ENCODE results near the gene PTCH2. TPM values are rescaled to one million over a fixed set of nuclear protein-coding genes. Genes with fewer than 3 reads are reported as not detected.

The PTCH2 gene
- total and polyA plus RNA-seq, 2 of the 13 experiments (the other 11 are each of a cell fraction or from before 2014, with no cell fraction given) = 0.60 to 1.5 TPM

DNA sequence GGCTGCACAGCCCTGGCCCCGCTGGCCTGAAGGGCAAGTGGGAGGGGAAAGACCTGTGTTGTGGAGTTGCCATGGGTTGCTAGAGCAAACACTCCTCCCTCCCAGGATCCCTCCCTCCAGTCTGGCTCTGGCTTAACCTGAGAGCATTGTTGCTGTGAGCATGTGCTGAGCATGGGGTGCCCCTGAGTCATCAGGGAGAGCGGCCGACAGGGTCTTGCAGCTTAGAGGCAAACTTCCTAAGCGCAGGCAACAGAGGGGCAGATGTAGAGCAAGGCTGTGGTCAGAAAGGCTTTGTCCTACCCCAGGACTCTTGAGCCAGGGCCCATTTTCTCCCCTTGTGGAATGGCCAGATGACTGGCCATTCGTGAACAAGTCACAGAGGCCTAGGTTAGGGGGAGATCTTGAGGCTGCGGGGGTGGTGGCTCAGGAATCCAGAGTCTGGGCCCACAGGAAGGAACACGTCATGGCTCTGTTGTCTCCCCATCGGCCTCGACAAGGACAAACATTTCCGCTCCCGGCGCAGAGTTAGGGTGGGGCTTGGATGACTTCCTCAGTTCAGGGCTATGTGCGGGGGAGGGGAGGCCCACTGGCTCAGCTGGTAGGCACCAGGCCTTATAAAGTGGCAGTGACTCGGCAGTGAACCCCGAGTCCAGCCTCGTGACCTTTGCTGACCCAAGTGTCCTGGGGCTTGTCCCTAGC is 35.5 kb downstream of the PTCH2 start (continued):
- TF ChIP-seq, protein P1, sequence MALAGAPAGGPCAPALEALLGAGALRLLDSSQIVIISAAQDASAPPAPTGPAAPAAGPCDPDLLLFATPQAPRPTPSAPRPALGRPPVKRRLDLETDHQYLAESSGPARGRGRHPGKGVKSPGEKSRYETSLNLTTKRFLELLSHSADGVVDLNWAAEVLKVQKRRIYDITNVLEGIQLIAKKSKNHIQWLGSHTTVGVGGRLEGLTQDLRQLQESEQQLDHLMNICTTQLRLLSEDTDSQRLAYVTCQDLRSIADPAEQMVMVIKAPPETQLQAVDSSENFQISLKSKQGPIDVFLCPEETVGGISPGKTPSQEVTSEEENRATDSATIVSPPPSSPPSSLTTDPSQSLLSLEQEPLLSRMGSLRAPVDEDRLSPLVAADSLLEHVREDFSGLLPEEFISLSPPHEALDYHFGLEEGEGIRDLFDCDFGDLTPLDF (CRISPR knock-in tag; IDR thresholded peaks at IDR 0.05) = no peak
- TF ChIP-seq ZNF296 (CRISPR knock-in tag; conservative IDR thresholded peaks at IDR 0.05) = no peak
- TF ChIP-seq TSC22D2 (CRISPR knock-in tag; IDR thresholded peaks at IDR 0.05; ENCODE audit: borderline replicate concordance) = peak; percentile 30; the same call in 1 of the 2 replicates
- peak; percentile 45 for TF ChIP-seq FOXC1 (CRISPR knock-in tag; IDR thresholded peaks at IDR 0.05; ENCODE audit: borderline replicate concordance)
- TF ChIP-seq, protein P2, sequence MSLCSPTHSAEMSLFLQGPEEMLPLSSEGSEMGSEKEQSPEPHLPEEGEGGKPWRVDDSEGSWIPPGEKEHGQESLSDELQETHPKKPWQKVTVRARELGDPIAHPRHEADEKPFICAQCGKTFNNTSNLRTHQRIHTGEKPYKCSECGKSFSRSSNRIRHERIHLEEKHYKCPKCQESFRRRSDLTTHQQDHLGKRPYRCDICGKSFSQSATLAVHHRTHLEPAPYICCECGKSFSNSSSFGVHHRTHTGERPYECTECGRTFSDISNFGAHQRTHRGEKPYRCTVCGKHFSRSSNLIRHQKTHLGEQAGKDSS (CRISPR knock-in tag; IDR thresholded peaks at IDR 0.05; ENCODE audit: borderline replicate concordance, low read depth) = peak; percentile 92; the same call in 1 of the 2 replicates
- no peak for TF ChIP-seq MAF1 (CRISPR knock-in tag; IDR thresholded peaks at IDR 0.05; ENCODE audit: borderline replicate concordance)
- peak; percentile 72 for TF ChIP-seq REPIN1 (CRISPR knock-in tag; IDR thresholded peaks at IDR 0.05; ENCODE audit: borderline replicate concordance, low read depth)
- TF ChIP-seq ZNF446 (CRISPR knock-in tag; IDR thresholded peaks at IDR 0.05) = peak; percentile 80; the same call in 1 of the 2 replicates
- TF ChIP-seq, protein P3, sequence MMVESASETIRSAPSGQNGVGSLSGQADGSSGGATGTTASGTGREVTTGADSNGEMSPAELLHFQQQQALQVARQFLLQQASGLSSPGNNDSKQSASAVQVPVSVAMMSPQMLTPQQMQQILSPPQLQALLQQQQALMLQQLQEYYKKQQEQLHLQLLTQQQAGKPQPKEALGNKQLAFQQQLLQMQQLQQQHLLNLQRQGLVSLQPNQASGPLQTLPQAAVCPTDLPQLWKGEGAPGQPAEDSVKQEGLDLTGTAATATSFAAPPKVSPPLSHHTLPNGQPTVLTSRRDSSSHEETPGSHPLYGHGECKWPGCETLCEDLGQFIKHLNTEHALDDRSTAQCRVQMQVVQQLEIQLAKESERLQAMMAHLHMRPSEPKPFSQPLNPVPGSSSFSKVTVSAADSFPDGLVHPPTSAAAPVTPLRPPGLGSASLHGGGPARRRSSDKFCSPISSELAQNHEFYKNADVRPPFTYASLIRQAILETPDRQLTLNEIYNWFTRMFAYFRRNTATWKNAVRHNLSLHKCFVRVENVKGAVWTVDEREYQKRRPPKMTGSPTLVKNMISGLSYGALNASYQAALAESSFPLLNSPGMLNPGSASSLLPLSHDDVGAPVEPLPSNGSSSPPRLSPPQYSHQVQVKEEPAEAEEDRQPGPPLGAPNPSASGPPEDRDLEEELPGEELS (CRISPR knock-in tag; IDR thresholded peaks at IDR 0.05) = peak; percentile 67; the same call in 1 of the 2 replicates
- TF ChIP-seq, protein P4, sequence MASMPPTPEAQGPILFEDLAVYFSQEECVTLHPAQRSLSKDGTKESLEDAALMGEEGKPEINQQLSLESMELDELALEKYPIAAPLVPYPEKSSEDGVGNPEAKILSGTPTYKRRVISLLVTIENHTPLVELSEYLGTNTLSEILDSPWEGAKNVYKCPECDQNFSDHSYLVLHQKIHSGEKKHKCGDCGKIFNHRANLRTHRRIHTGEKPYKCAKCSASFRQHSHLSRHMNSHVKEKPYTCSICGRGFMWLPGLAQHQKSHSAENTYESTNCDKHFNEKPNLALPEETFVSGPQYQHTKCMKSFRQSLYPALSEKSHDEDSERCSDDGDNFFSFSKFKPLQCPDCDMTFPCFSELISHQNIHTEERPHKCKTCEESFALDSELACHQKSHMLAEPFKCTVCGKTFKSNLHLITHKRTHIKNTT (CRISPR knock-in tag; IDR thresholded peaks at IDR 0.05) = no peak
- TF ChIP-seq SMAD9 (CRISPR knock-in tag; IDR thresholded peaks at IDR 0.05) = 0 out of 2 replicates have a peak, but pooled peaks have one; percentile 32
- no peak for TF ChIP-seq FIP1L1 (IDR thresholded peaks at IDR 0.05; ENCODE audit: borderline replicate concordance, insufficient read depth, low read depth, low read length)
- TF ChIP-seq, protein P5, sequence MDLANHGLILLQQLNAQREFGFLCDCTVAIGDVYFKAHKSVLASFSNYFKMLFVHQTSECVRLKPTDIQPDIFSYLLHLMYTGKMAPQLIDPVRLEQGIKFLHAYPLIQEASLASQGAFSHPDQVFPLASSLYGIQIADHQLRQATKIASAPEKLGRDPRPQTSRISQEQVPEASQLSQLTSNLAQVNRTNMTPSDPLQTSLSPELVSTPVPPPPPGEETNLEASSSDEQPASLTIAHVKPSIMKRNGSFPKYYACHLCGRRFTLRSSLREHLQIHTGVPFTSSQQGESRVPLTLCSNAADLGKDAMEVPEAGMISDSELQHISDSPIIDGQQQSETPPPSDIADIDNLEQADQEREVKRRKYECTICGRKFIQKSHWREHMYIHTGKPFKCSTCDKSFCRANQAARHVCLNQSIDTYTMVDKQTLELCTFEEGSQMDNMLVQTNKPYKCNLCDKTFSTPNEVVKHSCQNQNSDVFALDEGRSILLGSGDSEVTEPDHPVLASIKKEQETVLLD (CRISPR knock-in tag; IDR thresholded peaks at IDR 0.05; ENCODE audit: low read depth) = no peak
- TF ChIP-seq MAZ (IDR thresholded peaks at IDR 0.05; ENCODE audit: borderline replicate concordance, low read depth, low read length) = peak; percentile 89
- peak; percentile 63; the same call in 1 of the 2 replicates for TF ChIP-seq MAZ (CRISPR knock-in tag; IDR thresholded peaks at IDR 0.05; ENCODE audit: low read depth)
- TF ChIP-seq HMGA1 (CRISPR knock-in tag; conservative IDR thresholded peaks at IDR 0.05) = no peak
- TF ChIP-seq, protein P6, sequence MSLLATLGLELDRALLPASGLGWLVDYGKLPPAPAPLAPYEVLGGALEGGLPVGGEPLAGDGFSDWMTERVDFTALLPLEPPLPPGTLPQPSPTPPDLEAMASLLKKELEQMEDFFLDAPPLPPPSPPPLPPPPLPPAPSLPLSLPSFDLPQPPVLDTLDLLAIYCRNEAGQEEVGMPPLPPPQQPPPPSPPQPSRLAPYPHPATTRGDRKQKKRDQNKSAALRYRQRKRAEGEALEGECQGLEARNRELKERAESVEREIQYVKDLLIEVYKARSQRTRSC (CRISPR knock-in tag; IDR thresholded peaks at IDR 0.05; ENCODE audit: low read depth) = no peak; the same call in 1 of the 2 replicates

Measured in HepG2 (cell line).